SK-N-MC (cell line): ENCODE data around the gene VPS25.

Source experiments
- EZH2 ChIP-seq: fragments of 200-600 bp; sonication (generic); IDR thresholded peaks from one replicate; pipeline ENCODE4 v1.6.1; 2017; ENCODE audit warnings: antibody characterized with exemption
- FOXP2 ChIP-seq: optimal IDR thresholded peaks from 2 replicates; pipeline ENCODE3; 2011; ENCODE audit warnings: mild to moderate bottlenecking, moderate library complexity; ENCODE audit not compliant: insufficient read depth; ENCODE audit errors: extremely low read length, control extremely low read depth
- POLR2AphosphoS5 ChIP-seq: IDR thresholded peaks from 2 replicates; pipeline ENCODE4 v1.6.1; 2012; ENCODE audit warnings: mild to moderate bottlenecking, low read depth, low read length, borderline replicate concordance

DNA sequence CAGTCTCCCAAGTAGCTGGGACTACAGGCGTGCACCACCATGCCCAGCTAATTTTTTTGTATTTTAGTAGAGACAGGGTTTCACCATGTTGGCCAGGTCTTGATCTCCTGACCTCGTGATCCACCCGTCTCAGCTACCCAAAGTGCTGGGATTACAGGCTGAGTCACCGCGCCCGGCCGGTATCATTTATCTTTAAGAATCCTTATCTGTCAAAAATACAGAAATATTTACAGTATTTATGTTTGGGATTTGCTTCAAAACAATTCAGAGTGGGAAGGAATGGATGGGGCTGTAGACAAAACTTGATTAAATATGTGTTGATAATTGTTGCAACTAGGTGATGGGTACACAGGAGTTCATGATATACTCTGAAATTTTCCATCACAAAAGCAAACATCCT, 47.9 kb downstream of the VPS25 start:
- TF ChIP-seq POLR2AphosphoS5, result no peak
- TF ChIP-seq FOXP2, result no peak
- no peak for TF ChIP-seq EZH2
